ENCODE data around the gene GPR37L1. TPM values are rescaled to one million over a fixed set of nuclear protein-coding genes. Genes with fewer than 3 reads are reported as not detected.

GPR37L1 gene
- total and polyA plus RNA-seq, 2 donors = under 0.01 to 0.09 TPM

DNA sequence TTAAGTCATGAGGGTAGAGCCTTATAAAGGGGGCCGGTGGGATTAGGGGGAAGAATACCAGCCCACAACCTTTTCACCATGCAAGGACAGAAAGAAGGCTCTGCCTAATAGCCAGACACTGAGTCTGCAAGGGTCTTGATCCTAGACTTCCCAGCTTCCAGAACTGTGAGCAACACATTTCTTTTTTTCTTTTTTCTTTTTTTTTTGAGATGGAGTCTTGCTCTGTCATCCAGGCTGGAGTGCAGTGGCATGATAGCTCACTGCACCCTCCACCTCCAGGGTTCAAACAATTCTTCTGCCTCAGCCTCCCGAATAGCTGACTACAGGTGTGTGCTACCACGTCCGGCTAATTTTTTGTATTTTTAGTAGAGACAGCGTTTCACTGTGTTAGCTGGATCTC lies 23.6 kb downstream of the GPR37L1 start:
- peaks cover 21% of the 10 kb centered on the region in 2 donors for H3K4me1 ChIP-seq (ENCODE audit: control insufficient read depth in 2 of 2, insufficient read depth in 2 of 2, low read length in 2 of 2)
- H3K36me3 ChIP-seq (ENCODE audit: control insufficient read depth in 2 of 2, insufficient read depth in 2 of 2, low read length in 1 of 2) = peaks cover 47 to 51% of the 10 kb centered on the region in 2 donors
- WGBS = 96% methylated on average over 5 of the region's 5 CpGs
- no peak overlapping the region for H3K4me3 ChIP-seq (ENCODE audit: low read length in 2 of 2)
- DNase-seq (ENCODE audit: low read depth in 6 of 9, low spot score in 9 of 9) = no peak
- H3K27me3 ChIP-seq (ENCODE audit: control insufficient read depth in 2 of 2, insufficient read depth in 1 of 2, low read length in 1 of 2) = no peaks in the 10 kb centered on the region
- no peaks in the 10 kb centered on the region for H3K9me3 ChIP-seq (ENCODE audit: control insufficient read depth in 2 of 2, insufficient read depth in 1 of 2, low read length in 1 of 2)
- H3K27ac ChIP-seq (ENCODE audit: low read depth in 1 of 2, low read length in 1 of 2) = no peak overlapping the region

DNA sequence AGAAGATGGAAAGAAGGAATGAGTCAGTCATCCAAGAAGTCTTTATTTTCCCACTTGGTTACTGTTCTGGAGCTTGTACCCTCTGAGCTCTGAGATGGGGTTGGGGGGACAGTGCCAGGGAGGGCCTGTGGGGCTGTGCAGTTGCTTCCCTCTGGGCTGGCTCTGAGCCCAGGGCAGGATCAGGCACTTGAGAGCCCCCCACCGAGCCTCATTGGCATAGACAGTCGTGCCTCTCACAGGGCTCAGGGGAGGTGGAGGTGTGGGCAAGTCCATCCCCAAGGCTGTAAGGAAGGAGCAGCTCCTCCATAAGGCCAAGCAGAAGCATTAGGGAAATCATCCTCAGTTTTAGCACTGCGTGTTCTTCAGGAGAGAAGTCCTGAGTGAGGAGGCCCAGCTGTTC lies 24.3 kb downstream of the GPR37L1 start:
- H3K27me3 ChIP-seq (ENCODE audit: control insufficient read depth in 2 of 2, insufficient read depth in 1 of 2, low read length in 1 of 2) = no peaks in the 10 kb centered on the region
- WGBS = 88% methylated on average over 3 of the region's 3 CpGs
- peak overlapping the region in 1 of 2 donors; percentile 13 for H3K27ac ChIP-seq (ENCODE audit: low read depth in 1 of 2, low read length in 1 of 2)
- H3K4me1 ChIP-seq (ENCODE audit: control insufficient read depth in 2 of 2, insufficient read depth in 2 of 2, low read length in 2 of 2) = peaks cover 21% of the 10 kb centered on the region in 2 donors
- H3K36me3 ChIP-seq (ENCODE audit: control insufficient read depth in 2 of 2, insufficient read depth in 2 of 2, low read length in 1 of 2) = peaks cover 54 to 58% of the 10 kb centered on the region in 2 donors
- no peak for DNase-seq (ENCODE audit: low read depth in 6 of 9, low spot score in 9 of 9)
- H3K4me3 ChIP-seq (ENCODE audit: low read length in 2 of 2) = no peak overlapping the region
- H3K9me3 ChIP-seq (ENCODE audit: control insufficient read depth in 2 of 2, insufficient read depth in 1 of 2, low read length in 1 of 2) = no peaks in the 10 kb centered on the region

DNA sequence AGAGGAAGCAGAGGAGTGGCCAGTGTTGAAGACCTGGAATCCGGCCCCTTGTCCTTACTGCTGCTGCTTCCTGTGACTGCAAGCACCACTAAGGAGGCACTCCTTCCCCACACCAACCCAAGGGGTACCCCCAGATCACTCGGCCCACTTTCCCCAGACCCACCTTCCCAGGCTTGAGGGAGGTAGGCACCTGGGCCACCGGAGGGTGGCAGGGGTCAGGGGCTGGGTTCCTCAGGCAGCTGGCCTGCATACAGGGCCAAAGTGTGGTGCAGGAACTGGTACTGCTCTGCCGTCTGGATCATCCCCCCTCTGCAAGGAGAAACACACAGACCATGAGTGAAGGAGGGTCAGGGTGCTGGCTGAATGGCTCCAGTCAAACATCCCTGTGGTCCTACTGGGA lies 25.7 kb downstream of the GPR37L1 start:
- Histone ChIP-seq H3K4me1 (ENCODE audit: control insufficient read depth in 2 of 2, insufficient read depth in 2 of 2, low read length in 2 of 2) (peaks cover 8 to 10% of the 10 kb centered on the region in 2 donors), H3K9me3 (ENCODE audit: control insufficient read depth in 2 of 2, insufficient read depth in 1 of 2, low read length in 1 of 2) (no peaks in the 10 kb centered on the region), H3K36me3 (ENCODE audit: control insufficient read depth in 2 of 2, insufficient read depth in 2 of 2, low read length in 1 of 2) (peaks cover 65 to 68% of the 10 kb centered on the region in 2 donors), H3K27ac (ENCODE audit: low read depth in 1 of 2, low read length in 1 of 2) (no peak overlapping the region), H3K4me3 (ENCODE audit: low read length in 2 of 2) (no peak overlapping the region), H3K27me3 (ENCODE audit: control insufficient read depth in 2 of 2, insufficient read depth in 1 of 2, low read length in 1 of 2) (no peaks in the 10 kb centered on the region)
- WGBS = 98% methylated on average over 4 of the region's 4 CpGs
- DNase-seq (ENCODE audit: low read depth in 6 of 9, low spot score in 9 of 9) = no peak

DNA sequence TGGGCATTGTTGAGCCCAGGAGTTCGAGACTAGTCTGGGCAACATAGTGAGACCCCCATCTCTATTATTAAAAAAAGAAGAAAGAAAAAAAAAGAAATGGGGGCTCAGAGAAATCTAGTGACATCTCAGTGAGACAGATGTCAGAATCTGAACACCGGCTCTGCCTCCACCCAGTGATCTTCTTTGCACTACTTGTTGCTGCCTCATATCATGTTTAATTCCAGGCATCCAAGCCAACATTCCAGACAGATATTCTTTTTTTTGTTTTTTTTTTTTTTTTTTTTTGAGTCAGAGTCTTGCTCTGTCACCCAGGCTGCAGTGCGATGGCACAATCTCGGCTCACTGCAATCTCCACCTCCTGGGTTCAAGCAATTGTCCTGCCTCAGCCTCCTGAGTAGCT lies 26.8 kb downstream of the GPR37L1 start:
- H3K9me3 ChIP-seq (ENCODE audit: control insufficient read depth in 2 of 2, insufficient read depth in 1 of 2, low read length in 1 of 2) = no peaks in the 10 kb centered on the region
- no peak for DNase-seq (ENCODE audit: low read depth in 6 of 9, low spot score in 9 of 9)

DNA sequence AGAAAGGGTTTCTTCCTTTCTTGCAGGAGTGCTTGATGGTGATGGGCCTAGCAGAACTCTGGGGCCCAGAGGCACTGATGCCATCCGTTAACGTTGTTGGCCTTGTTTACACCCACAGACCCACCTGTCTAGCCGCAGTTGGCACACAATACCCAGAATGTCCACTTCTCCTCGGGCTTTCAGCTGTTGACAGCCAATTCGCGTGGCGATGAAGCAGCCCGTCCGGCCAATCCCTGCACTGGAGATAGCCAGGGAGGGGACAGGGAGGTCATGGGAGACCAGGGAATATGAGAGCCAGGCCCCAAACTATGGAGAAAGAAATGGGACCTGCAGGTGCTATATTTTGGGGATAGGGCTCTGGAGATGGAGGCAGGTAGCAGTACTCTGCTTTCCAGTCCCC lies 27.5 kb downstream of the GPR37L1 start:
- H3K27me3 ChIP-seq (ENCODE audit: control insufficient read depth in 2 of 2, insufficient read depth in 1 of 2, low read length in 1 of 2) = no peaks in the 10 kb centered on the region
- DNase-seq (ENCODE audit: low read depth in 6 of 9, low spot score in 9 of 9) = no peak
- H3K9me3 ChIP-seq (ENCODE audit: control insufficient read depth in 2 of 2, insufficient read depth in 1 of 2, low read length in 1 of 2) = no peaks in the 10 kb centered on the region
- no peak overlapping the region for H3K4me3 ChIP-seq (ENCODE audit: low read length in 2 of 2)
- H3K36me3 ChIP-seq (ENCODE audit: control insufficient read depth in 2 of 2, insufficient read depth in 2 of 2, low read length in 1 of 2) = peaks cover 83 to 84% of the 10 kb centered on the region in 2 donors
- no peak overlapping the region for H3K27ac ChIP-seq (ENCODE audit: low read depth in 1 of 2, low read length in 1 of 2)
- WGBS = 98% methylated on average over 9 of the region's 9 CpGs
- peaks cover 4 to 10% of the 10 kb centered on the region in 2 donors for H3K4me1 ChIP-seq (ENCODE audit: control insufficient read depth in 2 of 2, insufficient read depth in 2 of 2, low read length in 2 of 2)

More for the DNA sequence above, 26.8 kb downstream of the GPR37L1 start:
- Histone ChIP-seq H3K36me3 (ENCODE audit: control insufficient read depth in 2 of 2, insufficient read depth in 2 of 2, low read length in 1 of 2) (peaks cover 77 to 79% of the 10 kb centered on the region in 2 donors), H3K4me1 (ENCODE audit: control insufficient read depth in 2 of 2, insufficient read depth in 2 of 2, low read length in 2 of 2) (peaks cover 7 to 9% of the 10 kb centered on the region in 2 donors), H3K27ac (ENCODE audit: low read depth in 1 of 2, low read length in 1 of 2) (no peak overlapping the region), H3K4me3 (ENCODE audit: low read length in 2 of 2) (no peak overlapping the region), H3K27me3 (ENCODE audit: control insufficient read depth in 2 of 2, insufficient read depth in 1 of 2, low read length in 1 of 2) (no peaks in the 10 kb centered on the region)
- WGBS = 96% methylated on average over 4 of the region's 4 CpGs

DNA sequence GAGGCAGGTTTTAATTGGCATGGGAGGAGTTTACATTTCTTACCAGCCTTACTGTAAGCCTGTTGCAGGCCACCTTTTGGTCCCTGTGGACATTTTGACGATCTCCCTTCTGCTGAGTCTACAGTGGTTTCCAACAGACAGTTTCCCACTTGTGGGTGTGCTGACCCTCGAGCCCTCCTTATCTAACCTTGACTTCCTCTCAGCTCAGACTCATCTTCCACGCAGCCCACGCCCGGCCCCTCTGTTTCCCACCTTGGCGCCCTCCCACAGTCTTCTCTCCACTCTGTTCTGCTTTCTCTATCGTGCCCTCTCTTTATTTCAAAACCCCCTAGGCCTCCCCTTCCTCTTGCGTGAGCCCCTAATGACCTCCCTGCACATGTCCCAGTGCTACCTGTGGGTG lies 27.9 kb downstream of the GPR37L1 start:
- Histone ChIP-seq H3K36me3 (ENCODE audit: control insufficient read depth in 2 of 2, insufficient read depth in 2 of 2, low read length in 1 of 2) (peaks cover 88 to 89% of the 10 kb centered on the region in 2 donors), H3K4me3 (ENCODE audit: low read length in 2 of 2) (no peak overlapping the region)
- 81% methylated on average over 8 of the region's 8 CpGs for WGBS

DNA sequence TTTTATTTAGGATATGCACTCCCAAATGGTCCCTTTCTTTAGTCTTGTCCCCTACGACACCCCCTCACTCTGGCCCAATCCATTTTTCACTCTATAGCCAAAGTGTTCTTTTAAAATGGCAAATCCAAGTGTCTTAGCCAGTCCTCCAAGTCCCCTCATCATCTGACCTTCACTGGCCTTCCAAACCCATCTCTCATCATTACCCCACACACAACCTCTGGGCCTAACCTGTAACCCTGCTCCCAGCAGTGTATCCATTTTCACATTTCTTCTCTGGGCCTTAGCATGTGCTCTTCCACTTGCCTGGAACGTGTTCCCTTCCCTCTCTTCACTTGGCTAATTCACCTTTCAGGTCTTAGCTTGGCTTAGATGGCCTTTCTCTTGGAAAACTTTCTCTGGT lies 28.3 kb downstream of the GPR37L1 start:
- H3K9me3 ChIP-seq (ENCODE audit: control insufficient read depth in 2 of 2, insufficient read depth in 1 of 2, low read length in 1 of 2) = no peaks in the 10 kb centered on the region
- 99% methylated on average over 2 of the region's 2 CpGs for WGBS

More for the DNA sequence above, 27.9 kb downstream of the GPR37L1 start:
- Histone ChIP-seq H3K9me3 (ENCODE audit: control insufficient read depth in 2 of 2, insufficient read depth in 1 of 2, low read length in 1 of 2) (no peaks in the 10 kb centered on the region), H3K4me1 (ENCODE audit: control insufficient read depth in 2 of 2, insufficient read depth in 2 of 2, low read length in 2 of 2) (peaks cover 0 to 9% of the 10 kb centered on the region in 2 donors), H3K27ac (ENCODE audit: low read depth in 1 of 2, low read length in 1 of 2) (no peak overlapping the region), H3K27me3 (ENCODE audit: control insufficient read depth in 2 of 2, insufficient read depth in 1 of 2, low read length in 1 of 2) (no peaks in the 10 kb centered on the region)
- no peak for DNase-seq (ENCODE audit: low read depth in 6 of 9, low spot score in 9 of 9)

DNA sequence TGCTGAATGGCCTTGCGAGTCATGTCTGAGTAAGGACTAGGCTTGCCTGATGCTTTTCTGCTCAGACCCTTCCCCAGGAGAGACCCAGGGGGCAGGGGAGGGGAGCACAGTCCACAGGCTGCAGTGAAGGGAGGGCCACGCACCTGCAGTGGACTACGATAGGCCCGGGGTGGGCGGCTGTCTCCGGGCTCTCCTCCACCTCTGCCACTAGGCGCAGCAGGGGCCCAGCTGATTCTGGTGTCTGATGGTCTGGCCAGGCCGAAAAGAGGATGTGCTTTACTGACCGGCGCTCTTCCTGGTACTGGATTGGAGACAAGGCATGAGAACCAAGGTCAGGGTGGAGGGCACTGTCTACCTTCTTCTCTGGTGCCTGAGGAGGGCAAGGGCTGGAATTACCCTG lies 29.7 kb downstream of the GPR37L1 start:
- WGBS = 98% methylated on average over 10 of the region's 10 CpGs
- Histone ChIP-seq H3K4me1 (ENCODE audit: control insufficient read depth in 2 of 2, insufficient read depth in 2 of 2, low read length in 2 of 2) (peaks cover 9 to 21% of the 10 kb centered on the region in 2 donors), H3K27me3 (ENCODE audit: control insufficient read depth in 2 of 2, insufficient read depth in 1 of 2, low read length in 1 of 2) (no peaks in the 10 kb centered on the region), H3K27ac (ENCODE audit: low read depth in 1 of 2, low read length in 1 of 2) (no peak overlapping the region), H3K36me3 (ENCODE audit: control insufficient read depth in 2 of 2, insufficient read depth in 2 of 2, low read length in 1 of 2) (peaks cover 91 to 95% of the 10 kb centered on the region in 2 donors), H3K4me3 (ENCODE audit: low read length in 2 of 2) (no peak overlapping the region), H3K9me3 (ENCODE audit: control insufficient read depth in 2 of 2, insufficient read depth in 1 of 2, low read length in 1 of 2) (no peaks in the 10 kb centered on the region)
- no peak for DNase-seq (ENCODE audit: low read depth in 6 of 9, low spot score in 9 of 9)

More for the DNA sequence above, 28.3 kb downstream of the GPR37L1 start:
- Histone ChIP-seq H3K4me1 (ENCODE audit: control insufficient read depth in 2 of 2, insufficient read depth in 2 of 2, low read length in 2 of 2) (peaks cover 0 to 9% of the 10 kb centered on the region in 2 donors), H3K27ac (ENCODE audit: low read depth in 1 of 2, low read length in 1 of 2) (no peak overlapping the region), H3K36me3 (ENCODE audit: control insufficient read depth in 2 of 2, insufficient read depth in 2 of 2, low read length in 1 of 2) (peaks cover 90 to 92% of the 10 kb centered on the region in 2 donors), H3K4me3 (ENCODE audit: low read length in 2 of 2) (no peak overlapping the region), H3K27me3 (ENCODE audit: control insufficient read depth in 2 of 2, insufficient read depth in 1 of 2, low read length in 1 of 2) (no peaks in the 10 kb centered on the region)
- no peak for DNase-seq (ENCODE audit: low read depth in 6 of 9, low spot score in 9 of 9)

DNA sequence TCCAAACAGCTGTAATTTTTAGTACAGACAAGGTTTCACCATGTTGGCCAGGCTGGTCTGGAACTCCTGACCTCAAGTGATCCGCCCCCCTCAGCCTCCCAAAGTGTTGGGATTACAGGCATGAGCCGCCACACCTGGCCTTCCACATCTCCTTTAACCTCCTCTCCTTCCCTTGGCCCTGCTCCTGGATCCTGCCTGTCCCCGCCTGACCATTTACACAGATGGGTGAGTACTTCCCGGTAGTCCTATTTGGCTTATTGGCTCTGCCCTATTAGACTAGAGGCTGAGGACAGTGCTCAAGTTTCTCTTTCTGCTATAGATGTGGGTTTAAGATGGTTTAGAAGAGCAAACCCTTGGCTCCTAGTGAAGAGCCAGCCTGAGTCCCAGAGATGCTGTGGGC lies 30.6 kb downstream of the GPR37L1 start:
- H3K27me3 ChIP-seq (ENCODE audit: control insufficient read depth in 2 of 2, insufficient read depth in 1 of 2, low read length in 1 of 2) = no peaks in the 10 kb centered on the region
- H3K4me1 ChIP-seq (ENCODE audit: control insufficient read depth in 2 of 2, insufficient read depth in 2 of 2, low read length in 2 of 2) = peaks cover 15 to 30% of the 10 kb centered on the region in 2 donors
- no peak for DNase-seq (ENCODE audit: low read depth in 6 of 9, low spot score in 9 of 9)
- no peaks in the 10 kb centered on the region for H3K9me3 ChIP-seq (ENCODE audit: control insufficient read depth in 2 of 2, insufficient read depth in 1 of 2, low read length in 1 of 2)
- no peak overlapping the region for H3K27ac ChIP-seq (ENCODE audit: low read depth in 1 of 2, low read length in 1 of 2)
- H3K36me3 ChIP-seq (ENCODE audit: control insufficient read depth in 2 of 2, insufficient read depth in 2 of 2, low read length in 1 of 2) = peaks cover 91 to 94% of the 10 kb centered on the region in 2 donors
- 97% methylated on average over 4 of the region's 4 CpGs for WGBS
- no peak overlapping the region for H3K4me3 ChIP-seq (ENCODE audit: low read length in 2 of 2)

All from thymus (tissue), 11 donors.